Ishikawa (cell line): ENCODE data around the gene SCG3.

Experiments
- CEBPB ChIP-seq: IDR thresholded peaks from 2 replicates; pipeline ENCODE4 v1.6.1; 2012
- CREB1 ChIP-seq: IDR thresholded peaks from 2 replicates; pipeline ENCODE4 v1.6.1; 2012; ENCODE audit warnings: low read depth
- EGR1 ChIP-seq: IDR thresholded peaks from 2 replicates; pipeline ENCODE4 v1.6.1; 2012
- EP300 ChIP-seq: IDR thresholded peaks from 2 replicates; pipeline ENCODE4 v1.6.1; 2012; ENCODE audit warnings: borderline replicate concordance
- FOXM1 ChIP-seq: IDR thresholded peaks from 2 replicates; pipeline ENCODE4 v1.6.1; 2012; ENCODE audit warnings: low read depth, borderline replicate concordance
- NFIC ChIP-seq: IDR thresholded peaks from 2 replicates; pipeline ENCODE4 v1.6.1; 2012
- RAD21 ChIP-seq: IDR thresholded peaks from 2 replicates; pipeline ENCODE4 v1.6.1; 2012; ENCODE audit warnings: low read depth
- TAF1 ChIP-seq: IDR thresholded peaks from 2 replicates; pipeline ENCODE4 v1.6.1; 2012; ENCODE audit warnings: low read depth, mild to moderate bottlenecking
- TCF12 ChIP-seq: IDR thresholded peaks from 2 replicates; pipeline ENCODE4 v1.6.1; 2012; ENCODE audit warnings: low read depth
- TEAD4 ChIP-seq: IDR thresholded peaks from 2 replicates; pipeline ENCODE4 v1.6.1; 2012
- YY1 ChIP-seq: IDR thresholded peaks from 2 replicates; pipeline ENCODE4 v1.6.1; 2012; ENCODE audit warnings: low read depth
- ZBTB7A ChIP-seq: IDR thresholded peaks from 2 replicates; pipeline ENCODE4 v1.6.1; 2012; ENCODE audit warnings: low read depth
- TF ChIP-seq, protein P1 (sequence below): IDR thresholded peaks from 2 replicates; pipeline ENCODE4 v1.6.1; 2012
- TF ChIP-seq, protein P2 (sequence below): IDR thresholded peaks from 2 replicates; pipeline ENCODE4 v1.6.1; 2012; ENCODE audit warnings: low read depth, mild to moderate bottlenecking
- TF ChIP-seq, protein P3 (sequence below): IDR thresholded peaks from 2 replicates; pipeline ENCODE4 v1.6.1; 2012

Gene SCG3

DNA sequence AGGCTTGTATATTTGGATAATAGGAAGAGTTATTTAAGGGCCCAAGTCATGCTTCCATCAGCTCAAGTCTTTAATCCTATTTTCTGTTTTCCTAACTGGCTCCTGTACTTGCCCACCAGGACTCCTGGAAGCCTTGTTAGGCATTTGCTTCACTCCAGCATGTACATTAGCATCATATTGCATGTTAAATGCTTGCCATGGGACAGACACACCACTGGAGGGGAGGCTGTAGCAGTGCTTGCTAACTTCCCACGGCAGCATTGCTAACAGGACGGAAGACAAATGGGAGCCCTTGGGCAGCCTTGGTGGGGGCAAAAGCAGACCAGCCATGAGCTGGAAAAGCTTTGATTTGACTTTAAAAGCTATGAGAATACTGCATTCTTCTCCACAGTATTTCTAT, 76.1 kb downstream of the SCG3 start:
- TF ChIP-seq NFIC (no peak), FOXM1 (no peak), EGR1 (no peak), TEAD4 (no peak), RAD21 (no peak), ZBTB7A (no peak), TCF12 (no peak)
- TF ChIP-seq, protein P1, sequence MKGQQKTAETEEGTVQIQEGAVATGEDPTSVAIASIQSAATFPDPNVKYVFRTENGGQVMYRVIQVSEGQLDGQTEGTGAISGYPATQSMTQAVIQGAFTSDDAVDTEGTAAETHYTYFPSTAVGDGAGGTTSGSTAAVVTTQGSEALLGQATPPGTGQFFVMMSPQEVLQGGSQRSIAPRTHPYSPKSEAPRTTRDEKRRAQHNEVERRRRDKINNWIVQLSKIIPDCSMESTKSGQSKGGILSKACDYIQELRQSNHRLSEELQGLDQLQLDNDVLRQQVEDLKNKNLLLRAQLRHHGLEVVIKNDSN: no peak
- TF ChIP-seq, protein P2, sequence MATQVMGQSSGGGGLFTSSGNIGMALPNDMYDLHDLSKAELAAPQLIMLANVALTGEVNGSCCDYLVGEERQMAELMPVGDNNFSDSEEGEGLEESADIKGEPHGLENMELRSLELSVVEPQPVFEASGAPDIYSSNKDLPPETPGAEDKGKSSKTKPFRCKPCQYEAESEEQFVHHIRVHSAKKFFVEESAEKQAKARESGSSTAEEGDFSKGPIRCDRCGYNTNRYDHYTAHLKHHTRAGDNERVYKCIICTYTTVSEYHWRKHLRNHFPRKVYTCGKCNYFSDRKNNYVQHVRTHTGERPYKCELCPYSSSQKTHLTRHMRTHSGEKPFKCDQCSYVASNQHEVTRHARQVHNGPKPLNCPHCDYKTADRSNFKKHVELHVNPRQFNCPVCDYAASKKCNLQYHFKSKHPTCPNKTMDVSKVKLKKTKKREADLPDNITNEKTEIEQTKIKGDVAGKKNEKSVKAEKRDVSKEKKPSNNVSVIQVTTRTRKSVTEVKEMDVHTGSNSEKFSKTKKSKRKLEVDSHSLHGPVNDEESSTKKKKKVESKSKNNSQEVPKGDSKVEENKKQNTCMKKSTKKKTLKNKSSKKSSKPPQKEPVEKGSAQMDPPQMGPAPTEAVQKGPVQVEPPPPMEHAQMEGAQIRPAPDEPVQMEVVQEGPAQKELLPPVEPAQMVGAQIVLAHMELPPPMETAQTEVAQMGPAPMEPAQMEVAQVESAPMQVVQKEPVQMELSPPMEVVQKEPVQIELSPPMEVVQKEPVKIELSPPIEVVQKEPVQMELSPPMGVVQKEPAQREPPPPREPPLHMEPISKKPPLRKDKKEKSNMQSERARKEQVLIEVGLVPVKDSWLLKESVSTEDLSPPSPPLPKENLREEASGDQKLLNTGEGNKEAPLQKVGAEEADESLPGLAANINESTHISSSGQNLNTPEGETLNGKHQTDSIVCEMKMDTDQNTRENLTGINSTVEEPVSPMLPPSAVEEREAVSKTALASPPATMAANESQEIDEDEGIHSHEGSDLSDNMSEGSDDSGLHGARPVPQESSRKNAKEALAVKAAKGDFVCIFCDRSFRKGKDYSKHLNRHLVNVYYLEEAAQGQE: no peak

DNA sequence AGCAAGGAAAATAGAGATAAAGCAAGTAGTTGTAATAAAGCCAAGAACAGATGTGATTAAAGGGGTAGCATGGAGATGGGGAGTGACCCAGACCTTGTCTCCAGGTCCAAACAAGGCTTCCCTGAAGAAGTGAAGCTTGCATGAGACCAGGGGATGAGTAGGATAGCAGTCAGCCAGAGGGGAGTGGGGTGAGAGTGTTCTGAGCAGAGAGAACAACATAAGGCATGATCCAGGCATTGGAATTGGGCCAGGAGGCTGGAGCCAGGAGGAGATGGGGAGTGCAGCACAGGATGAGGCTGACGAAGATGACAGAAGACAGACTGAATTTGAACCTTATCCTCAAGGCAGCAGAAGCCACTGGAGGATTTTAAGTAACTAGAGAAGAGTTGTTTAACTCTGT, 77.3 kb downstream of the SCG3 start:
- TF ChIP-seq TAF1: no peak
- TF ChIP-seq, protein P1: no peak
- TF ChIP-seq ZBTB7A: no peak

DNA sequence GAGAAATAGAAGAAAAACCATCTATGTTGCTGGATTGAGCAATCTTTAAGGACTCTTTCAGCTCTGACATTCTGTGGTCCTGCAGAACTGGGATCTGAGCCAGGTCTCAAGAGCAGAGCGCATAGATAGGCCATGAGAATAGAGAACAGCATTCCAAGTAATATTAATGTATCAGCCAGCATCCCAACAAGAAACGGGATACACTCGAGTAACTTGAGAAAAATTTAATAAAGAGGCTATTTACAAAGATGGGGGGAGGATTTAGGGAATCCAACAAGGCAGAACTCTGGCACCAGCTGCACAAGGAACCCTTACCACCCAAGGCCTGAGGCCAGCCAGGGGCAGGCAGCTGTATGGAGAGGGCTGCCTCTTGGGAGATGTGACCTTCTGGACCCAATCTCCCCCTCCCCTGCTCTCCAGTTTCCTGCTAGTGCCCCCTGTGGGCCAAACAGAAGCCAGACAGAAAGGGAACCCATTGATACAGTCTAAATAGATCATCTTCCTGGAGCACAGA, 78.3 kb downstream of the SCG3 start:
- TF ChIP-seq YY1 (no peak), NFIC (0 out of 2 replicates have a peak, but pooled peaks have one; percentile 9), RAD21 (no peak), EGR1 (no peak), TAF1 (no peak)
- TF ChIP-seq, protein P1: no peak

DNA sequence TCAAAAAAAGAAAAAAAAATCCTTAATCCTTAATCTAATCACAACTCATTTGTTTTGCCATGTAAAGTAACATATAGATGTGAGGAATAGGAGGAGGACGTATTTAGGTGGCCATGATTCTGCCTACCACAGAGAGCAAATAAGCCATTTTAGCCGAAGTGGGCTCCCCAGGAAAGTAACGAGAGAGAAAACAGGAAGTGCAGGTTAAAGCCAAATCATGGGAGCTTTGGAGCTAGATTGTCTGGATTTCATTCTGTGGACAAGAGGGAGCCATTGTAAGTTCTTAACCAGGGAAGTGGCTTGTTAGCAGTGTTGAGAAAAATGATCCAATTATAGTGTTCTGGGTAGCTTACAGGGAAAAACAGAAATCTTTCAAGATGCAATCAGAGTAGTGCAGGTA, 79.5 kb downstream of the SCG3 start:
- TF ChIP-seq EGR1 (no peak), NFIC (no peak)

DNA sequence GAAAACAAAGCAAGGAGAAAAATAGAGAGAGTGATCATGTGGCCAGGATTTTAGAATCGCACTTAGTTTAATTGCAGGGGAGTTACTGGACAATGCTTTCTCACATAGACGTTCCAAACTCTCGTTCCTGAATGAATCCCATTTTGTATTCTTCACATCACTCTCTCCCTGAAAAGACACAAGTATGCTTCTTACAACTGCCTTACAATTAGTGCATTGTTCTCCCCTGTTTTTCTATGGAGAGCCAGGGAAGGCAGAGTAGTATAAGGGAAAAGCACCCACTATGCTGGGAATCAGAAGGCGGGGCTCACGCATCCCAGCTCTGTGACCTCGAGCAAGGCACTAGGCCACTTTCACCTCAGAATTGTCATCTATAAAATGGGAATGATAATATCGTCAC, 84.4 kb downstream of the SCG3 start:
- TF ChIP-seq CREB1: no peak

DNA sequence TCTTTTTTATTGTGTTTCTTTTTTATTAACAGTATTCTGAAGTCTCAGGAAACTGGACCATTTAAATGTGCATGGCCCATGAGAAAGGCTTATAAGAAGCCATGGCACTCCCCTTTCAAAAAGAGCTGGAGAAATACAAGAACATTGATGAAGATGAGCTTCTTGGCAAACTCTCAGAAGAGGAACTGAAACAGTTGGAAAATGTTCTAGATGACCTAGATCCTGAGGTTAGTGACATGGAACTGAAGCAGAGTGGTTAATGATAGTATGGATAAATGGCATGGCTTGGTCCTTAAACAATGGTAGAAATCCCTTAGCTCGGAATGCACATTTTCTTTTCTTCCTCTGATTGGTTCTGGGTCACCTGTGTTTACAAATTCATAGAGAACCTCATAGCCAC, 85.0 kb downstream of the SCG3 start:
- TF ChIP-seq, protein P2: no peak
- no peak for TF ChIP-seq ZBTB7A
- no peak for TF ChIP-seq FOXM1
- TF ChIP-seq, protein P1: no peak

DNA sequence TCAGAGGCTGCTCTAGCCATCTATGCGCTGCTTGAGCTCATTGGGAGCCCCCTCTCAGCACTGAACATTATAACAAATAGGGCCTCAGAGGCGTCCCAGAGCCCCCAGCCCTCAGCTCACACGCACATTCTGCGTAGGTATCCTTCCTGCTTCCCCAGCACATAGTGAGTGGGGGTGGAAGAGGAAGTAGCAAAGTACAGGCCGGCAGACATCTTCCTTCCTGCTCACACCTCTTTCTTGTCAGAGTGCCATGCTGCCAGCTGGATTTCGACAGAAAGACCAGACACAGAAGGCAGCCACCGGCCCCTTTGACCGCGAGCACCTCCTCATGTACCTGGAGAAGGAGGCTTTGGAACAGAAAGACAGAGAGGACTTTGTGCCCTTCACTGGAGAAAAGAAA, 86.7 kb downstream of the SCG3 start:
- TF ChIP-seq YY1 (no peak), TCF12 (no peak), RAD21 (no peak), TEAD4 (no peak), CREB1 (no peak), TAF1 (no peak), EGR1 (no peak), EP300 (no peak), NFIC (no peak), CEBPB (no peak), FOXM1 (no peak), ZBTB7A (no peak)
- TF ChIP-seq, protein P2: no peak
- TF ChIP-seq, protein P3, sequence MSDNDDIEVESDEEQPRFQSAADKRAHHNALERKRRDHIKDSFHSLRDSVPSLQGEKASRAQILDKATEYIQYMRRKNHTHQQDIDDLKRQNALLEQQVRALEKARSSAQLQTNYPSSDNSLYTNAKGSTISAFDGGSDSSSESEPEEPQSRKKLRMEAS: no peak
- TF ChIP-seq, protein P1: no peak
